ENCODE measurements around the gene ZFAND3.

- TF ChIP-seq CTCF (IDR thresholded peaks at IDR 0.05; ENCODE audit: poor library complexity, severe bottlenecking) (no peak), EZH2 (IDR thresholded peaks at IDR 0.05; ENCODE audit: borderline replicate concordance, insufficient read depth, low read length, poor library complexity, severe bottlenecking) (no peak), REST (IDR thresholded peaks at IDR 0.05; ENCODE audit: borderline replicate concordance) (no peak), MXI1 (conservative IDR thresholded peaks at IDR 0.05; ENCODE audit: poor library complexity, severe bottlenecking) (no peak), TAF1 (IDR thresholded peaks at IDR 0.05; ENCODE audit: low read depth) (no peak), SMC3 (conservative IDR thresholded peaks at IDR 0.05; ENCODE audit: poor library complexity) (no peak)
Observed at GRCh38 chr6:37981626-37982025, 162.1 kb downstream of the ZFAND3 start.

All from neural cell (in vitro differentiated cells).